ENCODE measurements around the gene AFF2. TPM values are rescaled to one million over a fixed set of nuclear protein-coding genes. Genes with fewer than 3 reads are reported as not detected.

The AFF2 gene
- total RNA-seq, 1 donor from 2014 or later, result 3.3 TPM

DNA sequence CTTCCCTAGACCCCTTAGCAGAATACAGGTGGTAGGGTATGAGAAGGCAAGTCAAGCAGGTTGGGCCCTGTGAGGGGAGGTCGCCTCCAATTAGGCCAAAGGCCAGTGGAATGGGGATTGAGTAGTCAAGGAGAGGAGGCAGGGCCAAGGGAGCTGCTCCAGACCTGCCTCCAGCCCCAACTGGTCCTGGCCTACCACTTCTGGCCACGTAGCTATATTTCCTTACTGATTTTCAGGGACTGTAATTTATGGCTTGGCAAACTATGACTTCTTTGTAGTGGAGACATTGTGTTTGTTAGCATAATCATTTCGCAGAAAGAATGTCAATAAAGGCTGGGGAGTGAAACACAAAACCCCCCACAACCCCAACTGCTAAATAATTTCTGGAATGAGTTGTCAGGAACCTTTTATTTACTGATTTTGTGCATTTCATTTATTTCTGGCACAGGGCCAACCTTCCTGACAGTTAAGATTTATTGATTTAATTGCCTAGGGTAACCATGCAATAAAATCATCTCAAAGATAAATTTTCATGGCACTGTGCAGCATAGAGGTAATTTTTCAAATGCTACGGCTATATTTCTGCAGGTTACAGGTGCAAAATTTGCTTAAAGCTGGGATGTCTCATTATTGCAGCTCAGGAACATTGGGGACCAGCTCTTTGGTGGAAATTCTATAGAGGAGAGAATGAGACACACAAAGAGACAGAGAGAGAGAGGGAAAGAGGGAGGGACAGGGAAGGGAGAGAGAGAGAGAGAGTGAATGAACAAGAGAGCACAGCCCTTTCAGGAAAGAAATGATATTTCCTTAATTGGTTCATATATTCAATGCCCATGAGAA is 509.8 kb downstream of the AFF2 start:
- H3K27me3 Mint-ChIP-seq (ENCODE audit: low read depth), result no peaks in the 10 kb centered on the region
- H3K27ac Mint-ChIP-seq, result no peak overlapping the region
- no peak overlapping the region for H3K4me3 Mint-ChIP-seq (ENCODE audit: low read depth)
- intact Hi-C loops (cut with micrococcal nuclease), result no loop called here
- H3K9me3 Mint-ChIP-seq, result no peaks in the 10 kb centered on the region
- H3K4me1 Mint-ChIP-seq (ENCODE audit: low read depth), result no peaks in the 10 kb centered on the region
- DNase-seq (ENCODE audit: low spot score), result no peak
- no peaks in the 10 kb centered on the region for H3K36me3 Mint-ChIP-seq (ENCODE audit: low read depth)

DNA sequence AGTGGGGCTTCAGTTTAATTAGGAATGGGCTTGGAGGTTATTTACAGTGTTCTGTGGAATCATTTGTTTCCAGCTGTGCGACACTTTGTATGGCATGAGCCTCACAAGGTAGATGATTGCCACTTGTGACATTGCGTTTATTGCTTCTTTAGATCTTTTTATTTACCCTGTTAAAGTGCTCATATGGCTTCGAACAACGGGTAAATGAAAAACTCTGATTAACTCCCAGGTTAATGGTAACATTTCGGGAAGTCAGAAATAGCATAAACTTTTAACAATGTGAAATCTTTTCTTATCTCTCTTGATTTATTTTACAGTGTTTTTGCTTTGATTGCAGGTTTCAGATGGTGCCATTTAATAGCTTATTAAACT is 510.4 kb downstream of the AFF2 start:
- Mint-ChIP-seq H3K27ac (no peak overlapping the region), H3K36me3 (ENCODE audit: low read depth) (no peaks in the 10 kb centered on the region), H3K4me1 (ENCODE audit: low read depth) (no peaks in the 10 kb centered on the region), H3K27me3 (ENCODE audit: low read depth) (no peaks in the 10 kb centered on the region), H3K9me3 (no peaks in the 10 kb centered on the region), H3K4me3 (ENCODE audit: low read depth) (no peak overlapping the region)
- intact Hi-C loops (cut with micrococcal nuclease), result no loop called here
- DNase-seq (ENCODE audit: low spot score), result no peak

DNA sequence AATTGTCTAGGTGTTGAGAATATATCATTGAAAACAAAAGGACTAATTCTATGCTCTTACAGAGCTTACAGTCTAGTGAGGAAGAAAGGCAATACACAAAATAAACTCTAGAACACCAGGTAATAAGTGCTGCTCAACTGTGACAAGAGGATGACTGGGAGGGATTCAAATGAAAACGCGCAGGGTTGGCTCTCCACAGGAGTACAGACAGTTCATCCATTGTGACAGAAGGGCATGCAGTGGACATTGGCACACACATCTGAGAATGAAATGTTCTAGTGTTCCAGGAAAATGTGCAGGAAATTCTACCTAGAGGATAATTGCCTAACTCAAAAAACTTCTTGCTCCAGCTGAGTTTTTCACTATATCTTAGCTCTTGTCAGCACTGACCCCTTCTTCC is 512.7 kb downstream of the AFF2 start:
- Mint-ChIP-seq H3K4me1 (ENCODE audit: low read depth) (no peaks in the 10 kb centered on the region), H3K9me3 (no peaks in the 10 kb centered on the region), H3K27me3 (ENCODE audit: low read depth) (no peaks in the 10 kb centered on the region), H3K4me3 (ENCODE audit: low read depth) (no peak overlapping the region), H3K27ac (no peak overlapping the region), H3K36me3 (ENCODE audit: low read depth) (no peaks in the 10 kb centered on the region)
- intact Hi-C loops (cut with micrococcal nuclease), result no loop called here
- DNase-seq (ENCODE audit: low spot score), result no peak

DNA sequence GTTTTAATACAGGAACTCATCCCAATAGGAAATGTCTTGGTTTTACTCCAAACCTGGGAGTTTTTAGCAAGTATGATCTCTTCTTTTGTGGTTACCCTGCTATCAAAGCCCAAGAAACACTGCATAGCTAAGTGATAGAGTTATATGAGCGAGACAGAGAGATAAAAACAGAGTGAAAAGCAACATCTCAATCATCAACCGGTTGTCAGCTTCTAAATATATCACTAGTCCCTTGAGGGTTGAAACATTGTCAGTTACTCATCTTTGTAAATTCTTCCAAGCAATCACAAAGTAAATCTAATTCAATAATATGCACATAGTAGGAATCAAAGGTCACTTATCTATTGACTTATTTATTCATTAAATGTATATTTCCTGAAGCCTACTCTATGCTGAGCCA is 520.7 kb downstream of the AFF2 start:
- Mint-ChIP-seq H3K27me3 (ENCODE audit: low read depth) (no peaks in the 10 kb centered on the region), H3K36me3 (ENCODE audit: low read depth) (no peaks in the 10 kb centered on the region), H3K9me3 (peaks cover 12% of the 10 kb centered on the region), H3K4me1 (ENCODE audit: low read depth) (no peaks in the 10 kb centered on the region), H3K27ac (no peak overlapping the region), H3K4me3 (ENCODE audit: low read depth) (no peak overlapping the region)
- intact Hi-C loops (cut with micrococcal nuclease), result no loop called here
- DNase-seq (ENCODE audit: low spot score), result no peak

DNA sequence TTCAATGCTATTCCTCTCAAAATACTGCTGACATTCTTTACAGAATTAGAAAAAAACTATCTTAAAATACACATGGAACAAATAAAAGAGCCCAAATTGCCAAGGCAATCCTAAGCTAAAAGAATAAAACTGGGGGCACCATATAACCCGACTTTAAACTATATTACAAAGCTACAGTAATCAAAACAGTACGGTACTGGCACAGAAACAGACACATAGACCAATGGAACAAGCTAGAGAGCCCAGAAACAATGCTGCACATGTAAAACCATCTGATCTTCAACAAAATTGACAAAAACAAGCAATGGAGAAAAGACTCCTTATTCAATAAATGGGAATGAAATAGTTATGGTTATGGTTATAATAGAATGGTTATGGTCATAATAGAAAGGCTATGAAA is 522.1 kb downstream of the AFF2 start:
- no peak overlapping the region for H3K4me3 Mint-ChIP-seq (ENCODE audit: low read depth)
- H3K4me1 Mint-ChIP-seq (ENCODE audit: low read depth), result no peaks in the 10 kb centered on the region
- no peak overlapping the region for H3K27ac Mint-ChIP-seq
- H3K36me3 Mint-ChIP-seq (ENCODE audit: low read depth), result no peaks in the 10 kb centered on the region
- no peaks in the 10 kb centered on the region for H3K27me3 Mint-ChIP-seq (ENCODE audit: low read depth)
- H3K9me3 Mint-ChIP-seq, result peaks cover 12% of the 10 kb centered on the region
- DNase-seq (ENCODE audit: low spot score), result no peak
- intact Hi-C loops (cut with micrococcal nuclease), result no loop called here

DNA sequence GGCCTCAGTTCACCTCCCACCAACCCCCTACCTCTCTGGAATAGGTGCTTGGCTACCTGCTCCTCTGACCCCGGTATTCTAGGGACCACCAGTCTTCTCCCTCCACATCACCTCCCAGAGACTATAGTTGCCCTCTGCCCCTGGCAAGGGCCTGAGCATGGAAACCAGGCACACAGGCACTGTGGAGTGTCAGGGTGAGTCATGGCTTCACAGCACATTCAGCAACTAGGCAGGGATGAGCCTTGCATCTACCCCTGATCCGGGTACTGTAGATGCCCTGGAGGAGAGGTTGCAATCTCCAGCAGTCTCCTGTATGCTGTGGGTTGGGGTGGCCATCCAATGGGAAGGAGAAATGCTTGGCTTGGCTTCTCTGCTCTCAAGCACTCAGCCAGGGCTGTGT is 532.0 kb downstream of the AFF2 start:
- no peaks in the 10 kb centered on the region for H3K9me3 Mint-ChIP-seq

DNA sequence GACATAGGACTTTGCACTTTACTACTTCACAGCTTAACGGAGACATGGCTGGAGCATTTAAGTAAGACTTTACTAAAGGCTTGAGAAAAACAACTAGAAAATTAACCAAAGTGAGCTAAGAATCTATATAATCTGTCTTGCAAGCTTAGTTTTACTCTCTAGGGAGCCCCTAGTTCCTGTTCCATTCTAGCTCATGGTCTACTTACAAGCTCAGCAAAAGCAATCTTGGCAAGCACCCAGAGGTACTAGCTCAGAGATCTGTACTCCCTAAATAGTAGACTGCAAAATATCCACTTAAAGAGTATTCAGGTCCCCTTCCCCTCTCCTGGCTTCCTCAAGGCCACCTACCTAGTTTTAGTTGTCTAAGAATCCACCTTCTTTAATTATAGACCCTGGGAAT is 535.7 kb downstream of the AFF2 start:
- intact Hi-C loops (cut with micrococcal nuclease), result no loop called here
- no peaks in the 10 kb centered on the region for H3K9me3 Mint-ChIP-seq
- no peaks in the 10 kb centered on the region for H3K36me3 Mint-ChIP-seq (ENCODE audit: low read depth)
- no peaks in the 10 kb centered on the region for H3K4me1 Mint-ChIP-seq (ENCODE audit: low read depth)
- no peak overlapping the region for H3K27ac Mint-ChIP-seq
- no peak overlapping the region for H3K4me3 Mint-ChIP-seq (ENCODE audit: low read depth)
- no peak for DNase-seq (ENCODE audit: low spot score)
- H3K27me3 Mint-ChIP-seq (ENCODE audit: low read depth), result no peaks in the 10 kb centered on the region

More for the DNA sequence above, 532.0 kb downstream of the AFF2 start:
- Mint-ChIP-seq H3K27ac (no peak overlapping the region), H3K4me3 (ENCODE audit: low read depth) (no peak overlapping the region), H3K4me1 (ENCODE audit: low read depth) (no peaks in the 10 kb centered on the region), H3K36me3 (ENCODE audit: low read depth) (no peaks in the 10 kb centered on the region), H3K27me3 (ENCODE audit: low read depth) (no peaks in the 10 kb centered on the region)
- DNase-seq (ENCODE audit: low spot score), result no peak
- intact Hi-C loops (cut with micrococcal nuclease), result no loop called here

DNA sequence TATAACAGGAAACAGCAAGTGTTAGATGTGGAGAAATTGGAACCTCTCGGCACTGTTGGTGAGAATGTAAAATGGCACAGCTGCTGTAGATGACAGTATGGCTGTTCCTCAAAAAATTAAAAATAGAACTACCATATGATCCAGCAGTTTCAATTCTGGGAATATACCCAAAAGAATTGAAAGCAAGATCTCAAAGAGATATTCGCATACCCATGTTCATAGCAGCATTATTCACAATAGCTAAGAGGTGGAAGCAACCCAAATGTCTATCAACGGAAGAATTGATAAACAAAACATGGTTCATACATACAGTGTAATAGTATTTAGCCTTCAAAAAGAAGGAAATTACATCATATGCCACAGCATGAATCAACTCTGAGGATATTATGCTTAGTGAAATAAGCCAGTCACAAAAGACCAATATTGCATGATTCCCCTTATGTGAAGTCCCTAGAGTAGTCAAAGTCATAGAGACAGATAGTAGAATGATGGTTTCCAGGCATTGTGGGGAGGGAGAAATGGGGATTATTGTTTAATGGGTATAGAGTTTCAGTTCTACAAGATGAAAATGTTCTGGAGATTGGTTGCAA is 537.0 kb downstream of the AFF2 start:
- intact Hi-C loops (cut with micrococcal nuclease), result no loop called here
- H3K4me1 Mint-ChIP-seq (ENCODE audit: low read depth), result no peaks in the 10 kb centered on the region
- no peaks in the 10 kb centered on the region for H3K9me3 Mint-ChIP-seq
- H3K27me3 Mint-ChIP-seq (ENCODE audit: low read depth), result no peaks in the 10 kb centered on the region
- no peak for DNase-seq (ENCODE audit: low spot score)
- no peak overlapping the region for H3K27ac Mint-ChIP-seq
- H3K36me3 Mint-ChIP-seq (ENCODE audit: low read depth), result no peaks in the 10 kb centered on the region
- no peak overlapping the region for H3K4me3 Mint-ChIP-seq (ENCODE audit: low read depth)

DNA sequence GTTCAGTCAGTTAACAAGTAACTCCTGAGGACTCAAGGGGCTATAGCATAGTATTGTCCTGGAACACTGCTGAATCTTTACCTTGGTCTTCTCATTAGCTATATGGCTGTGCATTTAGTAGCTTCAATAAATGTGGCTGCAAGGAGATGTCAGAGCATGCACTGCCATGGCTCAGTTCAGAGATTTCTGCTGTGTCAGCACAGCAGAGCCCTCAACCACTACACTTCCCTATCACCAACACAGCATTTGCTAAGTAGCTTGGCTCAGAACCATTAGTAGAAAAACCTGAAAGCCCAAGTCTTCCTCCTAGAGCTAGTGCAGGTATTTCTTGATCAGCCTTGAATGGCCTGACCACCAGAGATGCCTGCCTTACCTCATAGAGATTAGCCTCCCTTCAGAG is 538.6 kb downstream of the AFF2 start:
- H3K4me1 Mint-ChIP-seq (ENCODE audit: low read depth), result no peaks in the 10 kb centered on the region
- no peak overlapping the region for H3K27ac Mint-ChIP-seq
- H3K36me3 Mint-ChIP-seq (ENCODE audit: low read depth), result no peaks in the 10 kb centered on the region
- no peak for DNase-seq (ENCODE audit: low spot score)
- intact Hi-C loops (cut with micrococcal nuclease), result no loop called here
- H3K9me3 Mint-ChIP-seq, result no peaks in the 10 kb centered on the region
- H3K27me3 Mint-ChIP-seq (ENCODE audit: low read depth), result no peaks in the 10 kb centered on the region
- no peak overlapping the region for H3K4me3 Mint-ChIP-seq (ENCODE audit: low read depth)

DNA sequence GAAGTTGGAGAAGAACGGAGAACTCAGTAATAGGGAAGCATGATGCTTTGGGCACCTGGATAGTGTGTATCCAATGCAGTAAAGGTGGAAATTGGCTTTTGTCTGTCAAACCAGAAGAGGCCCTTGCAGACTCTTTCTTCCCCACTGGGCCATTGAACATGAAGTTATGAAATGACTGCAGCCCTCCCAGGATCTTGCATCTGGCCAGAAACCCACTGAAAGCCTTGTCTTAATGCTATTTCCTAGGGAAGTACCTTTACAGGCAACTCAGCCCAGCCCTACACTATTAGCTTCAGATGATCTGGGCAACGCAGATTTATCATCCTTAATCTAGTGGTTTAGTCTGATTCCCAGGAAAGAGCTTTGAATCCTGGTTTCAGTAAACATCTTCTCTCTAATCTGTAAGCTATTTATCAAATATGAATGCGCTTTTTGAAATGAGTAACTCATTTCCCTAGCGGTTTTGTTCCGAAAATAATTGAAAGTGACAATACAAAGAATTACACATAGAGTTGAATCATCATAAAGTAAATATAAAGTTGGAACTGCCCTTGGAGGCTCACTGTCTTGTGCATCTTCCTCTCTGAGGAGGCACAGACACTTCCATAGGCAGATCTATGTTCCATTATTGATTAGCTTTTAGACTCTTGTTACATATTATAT is 540.6 kb downstream of the AFF2 start:
- intact Hi-C loops (cut with micrococcal nuclease), result no loop called here
- no peak for DNase-seq (ENCODE audit: low spot score)
- Mint-ChIP-seq H3K27ac (no peak overlapping the region), H3K4me3 (ENCODE audit: low read depth) (no peak overlapping the region), H3K27me3 (ENCODE audit: low read depth) (no peaks in the 10 kb centered on the region), H3K9me3 (no peaks in the 10 kb centered on the region), H3K36me3 (ENCODE audit: low read depth) (no peaks in the 10 kb centered on the region), H3K4me1 (ENCODE audit: low read depth) (no peaks in the 10 kb centered on the region)

DNA sequence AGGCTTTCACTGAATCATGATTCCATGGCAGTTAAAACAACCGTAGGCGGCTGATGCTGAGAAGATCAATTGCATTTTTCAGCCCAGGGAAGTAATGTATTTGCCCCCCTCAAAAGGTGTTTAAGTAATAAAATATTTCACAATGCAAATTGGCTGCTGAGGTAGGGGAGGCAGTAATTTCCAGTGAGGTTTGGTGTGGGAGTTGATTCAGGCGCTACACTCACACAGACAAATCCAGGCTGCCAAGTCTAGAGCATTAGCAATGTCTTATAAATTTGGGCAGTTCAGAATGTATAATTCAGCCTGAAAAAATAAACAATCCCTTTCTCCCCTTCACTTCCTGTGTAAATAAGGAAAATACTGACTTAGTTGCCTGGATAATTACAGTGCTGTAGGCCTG is 543.0 kb downstream of the AFF2 start:
- Mint-ChIP-seq H3K4me3 (ENCODE audit: low read depth) (no peak overlapping the region), H3K9me3 (no peaks in the 10 kb centered on the region), H3K4me1 (ENCODE audit: low read depth) (no peaks in the 10 kb centered on the region), H3K36me3 (ENCODE audit: low read depth) (no peaks in the 10 kb centered on the region), H3K27ac (no peak overlapping the region), H3K27me3 (ENCODE audit: low read depth) (no peaks in the 10 kb centered on the region)
- DNase-seq (ENCODE audit: low spot score), result no peak
- intact Hi-C loops (cut with micrococcal nuclease), result no loop called here

DNA sequence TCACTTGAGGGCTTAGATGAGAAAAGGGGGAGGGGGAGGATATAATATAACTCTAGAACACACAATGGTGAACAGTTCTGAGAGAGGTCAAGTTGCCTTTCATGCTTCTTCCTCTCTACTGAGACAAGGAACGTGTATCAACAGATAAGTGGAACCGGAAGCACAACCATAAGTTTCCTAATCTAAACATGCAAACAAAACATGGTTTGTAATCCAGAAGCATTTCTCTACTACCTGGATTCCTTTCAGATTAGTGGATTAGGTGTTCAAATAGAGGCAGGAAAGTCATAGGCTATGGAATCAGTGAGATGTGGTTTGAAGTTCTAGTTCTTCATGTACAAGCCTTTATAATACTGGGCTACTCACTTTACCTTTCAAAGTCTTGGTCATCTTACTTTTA is 544.1 kb downstream of the AFF2 start:
- intact Hi-C loops (cut with micrococcal nuclease), result no loop called here
- Mint-ChIP-seq H3K36me3 (ENCODE audit: low read depth) (no peaks in the 10 kb centered on the region), H3K4me3 (ENCODE audit: low read depth) (no peak overlapping the region), H3K4me1 (ENCODE audit: low read depth) (no peaks in the 10 kb centered on the region), H3K9me3 (no peaks in the 10 kb centered on the region), H3K27ac (no peak overlapping the region), H3K27me3 (ENCODE audit: low read depth) (no peaks in the 10 kb centered on the region)
- no peak for DNase-seq (ENCODE audit: low spot score)

DNA sequence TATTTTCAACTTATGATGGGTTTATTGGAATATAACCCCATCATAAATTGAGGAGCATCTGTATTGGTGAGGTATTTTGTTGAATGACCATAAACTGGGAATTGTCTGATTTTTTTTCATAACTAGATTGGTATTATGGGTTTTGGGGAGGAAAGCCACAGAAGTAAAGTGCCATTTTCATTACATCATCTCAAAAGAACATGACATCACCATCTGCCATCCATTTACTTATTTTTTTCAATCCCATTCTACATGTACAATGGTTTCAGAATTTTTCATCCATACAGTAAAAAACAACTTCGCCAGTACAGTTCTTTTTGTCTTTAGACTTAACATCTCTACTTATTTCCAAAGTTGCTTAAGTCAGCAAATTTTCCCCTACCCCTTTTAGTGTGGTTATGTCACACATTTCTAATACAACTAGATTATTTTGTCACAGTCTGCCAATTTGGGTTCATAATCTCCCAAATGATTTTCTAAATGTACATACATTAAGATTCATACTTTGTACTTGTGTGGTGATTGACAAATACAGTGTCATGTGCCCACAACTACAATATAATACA is 545.3 kb downstream of the AFF2 start:
- intact Hi-C loops (cut with micrococcal nuclease), result no loop called here
- Mint-ChIP-seq H3K9me3 (no peaks in the 10 kb centered on the region), H3K36me3 (ENCODE audit: low read depth) (no peaks in the 10 kb centered on the region), H3K4me1 (ENCODE audit: low read depth) (no peaks in the 10 kb centered on the region), H3K27me3 (ENCODE audit: low read depth) (no peaks in the 10 kb centered on the region), H3K27ac (no peak overlapping the region), H3K4me3 (ENCODE audit: low read depth) (no peak overlapping the region)
- no peak for DNase-seq (ENCODE audit: low spot score)

All from activated T-helper 2 cell treated with anti-CD3 and anti-CD28 coated beads, Interferon-gamma antibody, Interleukin-2, Interleukin-4, amounts not matched to agents 10 μg/mL and 5 μg/mL and 100 μg/mL, durations not matched to agents 14 hours and 24 hours and 36 hours (primary cell).